ENCODE results near the gene ECSIT.

DNA sequence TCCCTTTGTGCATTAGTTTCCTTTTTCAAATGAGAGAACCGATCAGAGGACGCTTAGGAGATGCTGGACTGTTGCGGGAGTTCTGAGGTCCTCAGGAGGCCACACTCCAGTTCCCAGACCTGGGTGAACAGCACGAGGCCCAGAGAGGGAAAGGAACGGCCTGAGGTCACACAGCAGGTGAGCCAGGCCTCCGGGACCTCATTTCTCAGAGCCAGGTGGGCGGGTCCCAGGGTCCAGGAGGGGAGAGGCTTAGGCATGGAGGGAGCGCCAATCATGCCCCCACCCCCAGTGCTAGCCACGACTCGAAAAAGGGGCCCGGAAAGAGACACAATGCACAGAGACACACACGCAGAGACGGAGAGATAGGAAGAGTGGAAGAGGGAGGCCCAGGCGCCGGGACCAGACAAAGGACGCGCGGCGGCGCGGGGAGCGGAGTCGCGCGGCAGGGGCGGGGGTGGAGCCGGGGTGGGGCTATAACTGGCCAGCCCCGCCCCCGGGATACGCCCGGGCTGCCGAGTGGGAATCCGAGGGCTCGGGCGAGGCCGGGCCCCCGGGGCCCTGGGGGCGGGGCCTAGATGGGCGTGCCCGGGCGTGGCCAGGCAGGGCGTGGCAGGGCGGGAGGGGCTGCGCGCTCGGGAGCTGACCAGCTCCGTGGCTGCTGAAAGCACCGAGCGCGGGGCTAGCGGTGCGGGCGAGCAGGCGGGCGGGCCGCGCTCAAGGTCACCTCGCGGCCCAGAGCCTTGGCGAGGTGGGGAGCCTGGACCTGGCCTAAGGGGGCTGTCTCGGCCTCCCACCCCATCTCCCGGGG is 49.6 kb downstream of the ECSIT start:
- no peak for TF ChIP-seq POLR2AphosphoS5 (IDR thresholded peaks at IDR 0.05; ENCODE audit: low read depth, low read length)
- TF ChIP-seq POLR2A (IDR thresholded peaks at IDR 0.05; ENCODE audit: low read depth, low read length): no peak
- TF ChIP-seq TAF1 (IDR thresholded peaks at IDR 0.05; ENCODE audit: low read depth, low read length): no peak
- no peak for TF ChIP-seq PAX5 (IDR thresholded peaks at IDR 0.05; ENCODE audit: insufficient read depth, low read length, severe bottlenecking)
- TF ChIP-seq SPI1 (IDR thresholded peaks at IDR 0.05; ENCODE audit: low read depth, low read length): no peak
